Gastroesophageal sphincter (tissue), 3 donors: ENCODE data around the gene LSG1.

ENCODE experiments used
- CTCF ChIP-seq, 4 experiments: fragments of 200-600 bp in 2 of 4; fragments of 450-650 bp in 2 of 4; sonication (generic) in 1 of 4; IDR thresholded peaks; one replicate each; pipeline ENCODE4 v1.5.1; 2017 to 2019; ENCODE audit warnings: antibody characterized with exemption in 4 of 4, mild to moderate bottlenecking in 2 of 4, moderate library complexity in 2 of 4
- POLR2AphosphoS5 ChIP-seq: sonication (generic); formaldehyde crosslinking; IDR thresholded peaks from one replicate; pipeline ENCODE4 v1.6.1; 2017; ENCODE audit warnings: antibody characterized with exemption

GRCh38 chr3:194688946-194689345 is 17.0 kb upstream of the LSG1 start:
- no peak for TF ChIP-seq CTCF (IDR thresholded peaks at IDR 0.05)
- no peak for TF ChIP-seq POLR2AphosphoS5
